CD4-positive, alpha-beta T cell (primary cell): ENCODE data around the gene NMT2. TPM values are rescaled to one million over a fixed set of nuclear protein-coding genes. Genes with fewer than 3 reads are reported as not detected.

Experiments
- ATAC-seq: fragments of 200-7000 bp; cut with Tn5 transposase; one replicate; pipeline ENCODE4 v1.10.0; 2022; ENCODE audit warnings: mild to moderate bottlenecking; ENCODE audit not compliant: poor library complexity
- CTCF ChIA-PET: fragments of 350-600 bp; sonication (Branson Sonifier 250); formaldehyde crosslinking; loops from one replicate; lab custom pipeline; 2021; ENCODE audit warnings: antibody characterized with exemption, inconsistent platforms; lab: Charles Lee
- POLR2A ChIA-PET: fragments of 350-600 bp; sonication (Branson Sonifier 250); formaldehyde crosslinking; loops from one replicate; lab custom pipeline; 2021; ENCODE audit warnings: antibody characterized with exemption, inconsistent platforms; lab: Charles Lee
- DNase-seq, 14 experiments: peaks; one replicate each; pipeline ENCODE4 v3.0.0-alpha.2; 2013 to 2020; ENCODE audit warnings: mixed read lengths in 2 of 14
- H3K27ac ChIP-seq, 2 donors: one replicate each; pipeline versions ENCODE4 v1.5.1 to v1.7.0; 2013; ENCODE audit warnings: low read length in 2 of 2, low read depth in 1 of 2, mild to moderate bottlenecking in 1 of 2
- H3K27me3 ChIP-seq, 2 experiments: 1 replicate in 1 of 2; 2 replicates in 1 of 2; pipeline versions ENCODE4 v1.6.1 to v1.7.0; 2013; ENCODE audit warnings: low read length in 2 of 2, control low read depth in 1 of 2, mild to moderate bottlenecking in 1 of 2, moderate library complexity in 1 of 2; ENCODE audit not compliant: insufficient read depth in 2 of 2, control insufficient read depth in 1 of 2
- H3K36me3 ChIP-seq: one replicate; pipeline ENCODE4 v1.6.1; 2013; ENCODE audit warnings: low read length, control low read depth; ENCODE audit not compliant: insufficient read depth
- H3K4me1 ChIP-seq: one replicate; pipeline ENCODE4 v1.6.1; 2013; ENCODE audit warnings: low read length, control low read depth; ENCODE audit not compliant: insufficient read depth
- H3K4me3 ChIP-seq: one replicate; pipeline ENCODE4 v1.5.1; 2013; ENCODE audit warnings: mild to moderate bottlenecking, low read length, moderate library complexity
- H3K9me3 ChIP-seq, 2 experiments: 1 replicate in 1 of 2; 2 replicates in 1 of 2; pipeline versions ENCODE4 v1.6.1 to v1.7.0; 2013; ENCODE audit warnings: low read length in 2 of 2, mild to moderate bottlenecking in 2 of 2, control low read depth in 1 of 2, moderate library complexity in 1 of 2; ENCODE audit not compliant: control insufficient read depth in 1 of 2, insufficient read depth in 1 of 2
- H3K27ac Mint-ChIP-seq: one replicate; pipeline ENCODE4 v1.8.0; 2020; ENCODE audit warnings: mixed read lengths
- H3K27me3 Mint-ChIP-seq: one replicate; pipeline ENCODE4 v1.8.0; 2021; ENCODE audit warnings: mixed read lengths
- H3K36me3 Mint-ChIP-seq: one replicate; pipeline ENCODE4 v1.8.0; 2021; ENCODE audit warnings: low read depth, mixed read lengths
- H3K4me1 Mint-ChIP-seq: one replicate; pipeline ENCODE4 v1.8.0; 2021; ENCODE audit warnings: low read depth, mixed read lengths
- H3K4me3 Mint-ChIP-seq: one replicate; pipeline ENCODE4 v1.8.0; 2020; ENCODE audit warnings: mild to moderate bottlenecking, mixed read lengths
- H3K9me3 Mint-ChIP-seq: one replicate; pipeline ENCODE4 v1.8.0; 2020; ENCODE audit warnings: mixed read lengths
- CTCF ChIP-seq: fragments of 200-600 bp; IDR thresholded peaks from one replicate; pipeline ENCODE4 v1.8.0; 2022; ENCODE audit warnings: antibody characterized with exemption, mild to moderate bottlenecking
- intact Hi-C, 2 experiments: fragments of 100-400 bp; cut with DNase I in 1 of 2; cut with micrococcal nuclease in 1 of 2; formaldehyde crosslinking; loops; one replicate each; pipeline versions ENCODE4 v1.15.1 to v1.9.0; 2023 to 2025; cut with DNase I, micrococcal nuclease
- total RNA-seq, 174 experiments: library from RNA in 2 of 174; stranded (reverse) in 2 of 174; gene quantifications; one replicate each; pipeline ENCODE4 v1.2.3 and lab custom pipeline; 2021 to 2026

The NMT2 gene
- total RNA-seq, 2 experiments from 2014 or later: 23.4 to 28.1 TPM

GRCh38 chr10:15196021-15196834 lies 27.7 kb upstream of the NMT2 start:
- Histone ChIP-seq H3K36me3 (no peaks in the 10 kb centered on the region), H3K27me3 (no peaks in the 10 kb centered on the region), H3K4me1 (peaks cover 41% of the 10 kb centered on the region), H3K9me3 (no peaks in the 10 kb centered on the region), H3K27ac (no peak overlapping the region), H3K4me3 (peak overlapping the region; percentile 34)
- no peak for TF ChIP-seq CTCF
- DNase-seq: peak in 3 of 14 experiments; percentile 33 to 54 (median 42)
- no peak overlapping the region for H3K27ac Mint-ChIP-seq
- ATAC-seq: no peak
- H3K27me3 Mint-ChIP-seq: no peaks in the 10 kb centered on the region
- no peaks in the 10 kb centered on the region for H3K36me3 Mint-ChIP-seq
- intact Hi-C loops: no loop called here
- CTCF ChIA-PET: interaction anchor here (0.7 kb wide), 1 partner anchor 32 kb away, joined by 3 read pairs; no protein-coding TSS in a partner anchor
- no peaks in the 10 kb centered on the region for H3K9me3 Mint-ChIP-seq
- H3K4me1 Mint-ChIP-seq: peaks cover 9% of the 10 kb centered on the region
- POLR2A ChIA-PET: interaction anchor here (1.3 kb wide), 1 partner anchor 11 kb away, joined by 4 read pairs; no protein-coding TSS in a partner anchor
- peak overlapping the region; percentile 13 for H3K4me3 Mint-ChIP-seq

GRCh38 chr10:15189133-15189885 lies 20.8 kb upstream of the NMT2 start:
- TF ChIP-seq CTCF: no peak
- Histone ChIP-seq H3K9me3 (peaks cover 0 to 6% of the 10 kb centered on the region in 2 experiments), H3K36me3 (no peaks in the 10 kb centered on the region), H3K27me3 (no peaks in the 10 kb centered on the region), H3K4me1 (peaks cover 56% of the 10 kb centered on the region), H3K27ac (no peak overlapping the region), H3K4me3 (no peak overlapping the region)
- H3K4me3 Mint-ChIP-seq: peak overlapping the region; percentile 49
- no peaks in the 10 kb centered on the region for H3K27me3 Mint-ChIP-seq
- H3K36me3 Mint-ChIP-seq: no peaks in the 10 kb centered on the region
- POLR2A ChIA-PET: interaction anchor here (0.7 to 2.3 kb wide), 3 partner anchors 9 to 20 kb away, joined by 3 to 17 read pairs (median 3); partner anchors contain the start of gene NMT2
- H3K4me1 Mint-ChIP-seq: peaks cover 45% of the 10 kb centered on the region
- intact Hi-C loops: loop anchor here in 1 of 2 experiments (2.0 kb wide), 1 partner anchor 21 kb away; the partner anchor contains the start of gene NMT2
- H3K9me3 Mint-ChIP-seq: no peaks in the 10 kb centered on the region
- peak overlapping the region; percentile 60 for H3K27ac Mint-ChIP-seq
- CTCF ChIA-PET: interaction anchor here (1.0 kb wide), 1 partner anchor 27 kb away, joined by 3 read pairs; no protein-coding TSS in a partner anchor
- ATAC-seq (no peak), DNase-seq (no peak)

- no peaks in the 10 kb centered on the region for H3K36me3 Mint-ChIP-seq
- DNase-seq: peak in 6 of 14 experiments; percentile 6 to 65 (median 15)
- Histone ChIP-seq H3K27ac (no peak overlapping the region), H3K36me3 (no peaks in the 10 kb centered on the region), H3K4me3 (no peak overlapping the region), H3K4me1 (peaks cover 56% of the 10 kb centered on the region), H3K27me3 (no peaks in the 10 kb centered on the region), H3K9me3 (peaks cover 0 to 7% of the 10 kb centered on the region in 2 experiments)
- peak overlapping the region; percentile 60 for H3K27ac Mint-ChIP-seq
- H3K9me3 Mint-ChIP-seq: no peaks in the 10 kb centered on the region
- H3K4me3 Mint-ChIP-seq: no peak overlapping the region
- POLR2A ChIA-PET: interaction anchor here (0.8 to 2.3 kb wide), 4 partner anchors 12 to 21 kb away, joined by 3 to 17 read pairs (median 3); partner anchors contain the start of gene NMT2
- CTCF ChIA-PET: interaction anchor here (1.0 kb wide), 1 partner anchor 26 kb away, joined by 3 read pairs; no protein-coding TSS in a partner anchor
- H3K4me1 Mint-ChIP-seq: peaks cover 49% of the 10 kb centered on the region
- TF ChIP-seq CTCF: no peak
- peak; percentile 62 for ATAC-seq
- intact Hi-C loops: loop anchor here in 1 of 2 experiments (2.0 kb wide), 1 partner anchor 20 kb away; the partner anchor contains the start of gene NMT2
- H3K27me3 Mint-ChIP-seq: no peaks in the 10 kb centered on the region
These were observed 20.1 kb upstream of the NMT2 start for GRCh38 chr10:15188603-15189002.
